SU-DHL-6 (cell line): Measurements from ENCODE around the gene PLA2G4E.

Source experiments
- H2AFZ ChIP-seq: fragments of 200-600 bp; sonication (generic); 2 replicates; pipeline ENCODE4 v1.6.1; 2014; ENCODE audit warnings: low read depth, mild to moderate bottlenecking, moderate library complexity, mixed read lengths, antibody characterized with exemption, low read length; ENCODE audit not compliant: severe bottlenecking
- H3F3A ChIP-seq: fragments of 200-600 bp; shearing (Covaris generic); 2 replicates; pipeline ENCODE4 v1.6.0; 2016; ENCODE audit warnings: antibody characterized with exemption, mild to moderate bottlenecking; ENCODE audit not compliant: insufficient read depth
- H3K27ac ChIP-seq: fragments of 200-600 bp; sonication (generic); 2 replicates; pipeline ENCODE4 v1.5.1; 2016; ENCODE audit warnings: low read depth, mild to moderate bottlenecking, low read length, moderate library complexity, mixed read lengths
- H3K27me3 ChIP-seq: fragments of 200-600 bp; sonication (generic), shearing (Covaris generic); 2 replicates; pipeline ENCODE4 v1.6.0; 2014; ENCODE audit warnings: mild to moderate bottlenecking, low read length
- H3K36me3 ChIP-seq: fragments of 200-600 bp; sonication (generic); 2 replicates; pipeline ENCODE4 v1.6.1; 2014; ENCODE audit warnings: mild to moderate bottlenecking, low read length, mixed read lengths
- H3K4me2 ChIP-seq: fragments of 300-600, 200-600 bp; shearing (Covaris generic), sonication (generic); 2 replicates; pipeline ENCODE4 v1.6.0; 2014; ENCODE audit warnings: low read length, low read depth, mild to moderate bottlenecking; ENCODE audit not compliant: poor library complexity, severe bottlenecking
- H3K4me3 ChIP-seq: fragments of 200-600 bp; sonication (generic); 2 replicates; pipeline ENCODE4 v1.5.1; 2014; ENCODE audit warnings: antibody characterized with exemption, low read length, mild to moderate bottlenecking, mixed read lengths; ENCODE audit not compliant: insufficient read depth, poor library complexity, severe bottlenecking
- H3K79me2 ChIP-seq: fragments of 200-600 bp; sonication (generic); 2 replicates; pipeline ENCODE4 v1.6.1; 2014; ENCODE audit warnings: mild to moderate bottlenecking, low read length, moderate library complexity; ENCODE audit not compliant: insufficient read depth
- H3K9ac ChIP-seq: fragments of 200-600 bp; sonication (generic); 2 replicates; pipeline ENCODE4 v1.7.0; 2014; ENCODE audit warnings: mild to moderate bottlenecking, low read length
- H3K9me2 ChIP-seq: fragments of 200-600 bp; sonication (generic); replicated peaks from 2 replicates; pipeline ENCODE4 v1.6.1; 2014; ENCODE audit warnings: low read length; ENCODE audit not compliant: insufficient read depth
- H3K9me3 ChIP-seq: fragments of 200-600 bp; sonication (generic); 2 replicates; pipeline ENCODE4 v1.6.1; 2014; ENCODE audit warnings: low read length, mixed read lengths; ENCODE audit not compliant: insufficient read depth
- H4K20me1 ChIP-seq: fragments of 200-600 bp; sonication (generic); 2 replicates; pipeline ENCODE4 v1.6.1; 2014; ENCODE audit warnings: low read depth, mild to moderate bottlenecking, antibody characterized with exemption, low read length, moderate library complexity, mixed read lengths
- CTCF ChIP-seq: fragments of 200-600 bp; sonication (generic); IDR thresholded peaks from one replicate; pipeline ENCODE4 v1.5.1; 2017; ENCODE audit warnings: antibody characterized with exemption, mild to moderate bottlenecking, low read length, moderate library complexity; ENCODE audit not compliant: insufficient read depth, poor library complexity, severe bottlenecking
- EZH2phosphoT487 ChIP-seq: fragments of 200-600 bp; sonication (generic), shearing (Covaris generic); conservative IDR thresholded peaks from 2 replicates; pipeline ENCODE4 v1.6.1; 2018; ENCODE audit warnings: mild to moderate bottlenecking, antibody characterized with exemption, low read length, moderate library complexity, mixed read lengths

Gene PLA2G4E

DNA sequence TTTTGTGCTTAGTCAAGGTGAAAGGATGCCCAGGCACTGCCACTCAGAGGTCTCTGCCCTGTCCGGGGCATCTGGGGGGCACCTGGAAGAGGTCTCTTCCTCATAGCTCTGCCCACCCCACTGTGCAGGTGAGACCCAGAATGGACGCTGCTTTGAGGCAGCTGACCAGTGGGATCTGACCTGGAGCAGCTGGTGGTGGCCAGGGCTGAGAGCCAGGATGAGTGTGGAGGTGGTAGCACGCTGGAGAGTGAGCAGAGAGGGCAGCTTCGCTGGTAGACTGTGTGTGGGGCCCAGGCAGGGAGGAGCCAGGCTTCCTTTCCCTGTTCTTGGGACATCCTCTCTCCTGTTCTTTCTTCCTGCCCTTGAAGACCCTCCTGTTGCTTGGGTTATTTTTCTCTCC is 32.2 kb upstream of the PLA2G4E start:
- Histone ChIP-seq H3K9ac (no peak overlapping the region), H3K36me3 (no peaks in the 10 kb centered on the region), H2AFZ (no peak overlapping the region), H3K79me2 (no peaks in the 10 kb centered on the region), H3K27ac (no peak overlapping the region), H3F3A (no peaks in the 10 kb centered on the region), H3K27me3 (no peaks in the 10 kb centered on the region), H4K20me1 (no peaks in the 10 kb centered on the region), H3K4me3 (no peak overlapping the region), H3K9me2 (no peaks in the 10 kb centered on the region), H3K4me2 (no peak overlapping the region), H3K9me3 (no peaks in the 10 kb centered on the region)
- no peak for TF ChIP-seq EZH2phosphoT487
- no peak for TF ChIP-seq CTCF

- Histone ChIP-seq H3K4me3 (no peak overlapping the region), H3K9me3 (no peaks in the 10 kb centered on the region), H3K36me3 (no peaks in the 10 kb centered on the region), H3K27me3 (no peaks in the 10 kb centered on the region), H3K79me2 (no peaks in the 10 kb centered on the region), H4K20me1 (no peaks in the 10 kb centered on the region), H3F3A (no peaks in the 10 kb centered on the region), H3K27ac (no peak overlapping the region), H3K9ac (no peak overlapping the region), H3K9me2 (no peaks in the 10 kb centered on the region), H3K4me2 (no peak overlapping the region), H2AFZ (no peak overlapping the region)
- TF ChIP-seq CTCF (no peak), EZH2phosphoT487 (no peak)
Observed at GRCh38 chr15:42050484-42051255, 29.8 kb upstream of the PLA2G4E start.

- no peaks in the 10 kb centered on the region for H3K9me3 ChIP-seq
- H3K4me3 ChIP-seq = no peak overlapping the region
- H3K36me3 ChIP-seq = no peaks in the 10 kb centered on the region
- TF ChIP-seq CTCF (no peak), EZH2phosphoT487 (no peak)
- H3K27ac ChIP-seq = no peak overlapping the region
- H3K27me3 ChIP-seq = no peaks in the 10 kb centered on the region
- no peak overlapping the region for H2AFZ ChIP-seq
- no peaks in the 10 kb centered on the region for H4K20me1 ChIP-seq
- H3F3A ChIP-seq = no peaks in the 10 kb centered on the region
- H3K9ac ChIP-seq = no peak overlapping the region
- no peaks in the 10 kb centered on the region for H3K9me2 ChIP-seq
- H3K4me2 ChIP-seq = no peak overlapping the region
- H3K79me2 ChIP-seq = no peaks in the 10 kb centered on the region
Observed at GRCh38 chr15:42048821-42049200, 28.0 kb upstream of the PLA2G4E start.
